ENCODE data around the gene RBBP8NL. TPM values are rescaled to one million over a fixed set of nuclear protein-coding genes. Genes with fewer than 3 reads are reported as not detected.

Gene RBBP8NL
- total and polyA plus RNA-seq, 4 donors, result under 0.01 to 0.14 TPM; not detected in 2

DNA sequence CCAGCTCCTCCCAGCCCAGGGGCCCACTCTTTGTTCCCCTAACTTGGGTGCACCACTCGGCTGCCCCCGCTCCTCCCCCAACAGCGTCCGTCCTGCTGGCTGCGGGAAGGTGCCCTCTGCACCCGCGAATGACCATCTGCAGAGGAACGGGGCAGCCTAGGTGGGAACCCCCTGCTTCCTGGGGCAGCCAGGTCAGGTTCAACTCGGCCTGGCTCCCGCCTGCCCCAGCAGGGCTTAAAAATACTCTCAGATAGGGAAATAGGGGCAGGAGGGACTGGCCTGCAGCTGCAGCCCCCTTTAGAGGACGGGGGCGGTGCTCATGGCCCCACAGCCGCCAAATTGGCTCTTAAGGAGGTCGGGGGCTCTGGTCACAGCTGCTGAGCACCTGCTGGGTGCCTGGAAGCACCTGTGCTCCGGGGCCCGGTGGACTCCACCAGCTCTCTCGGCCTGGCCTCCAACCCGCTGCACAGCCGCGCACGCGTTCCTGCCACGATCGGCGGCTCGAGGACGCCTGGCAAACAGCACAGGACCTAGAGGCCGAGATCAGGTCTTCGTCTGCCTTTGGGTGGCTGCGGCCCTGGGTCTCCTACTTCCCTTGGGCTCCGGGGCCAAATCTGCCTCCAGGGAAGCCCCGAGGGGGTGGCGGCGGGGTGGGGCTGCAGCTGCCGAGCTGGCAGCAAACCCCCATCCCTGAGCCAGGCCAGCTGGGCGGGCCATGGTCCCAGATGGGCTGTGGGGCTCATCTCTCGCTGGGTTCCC is 59.5 kb downstream of the RBBP8NL start:
- Histone ChIP-seq H3K36me3 (ENCODE audit: control insufficient read depth in 4 of 4, insufficient read depth in 3 of 4, low read depth in 1 of 4, low read length in 3 of 4) (no peaks in the 10 kb centered on the region), H3K9me3 (ENCODE audit: control insufficient read depth in 4 of 4, low read length in 3 of 4) (no peaks in the 10 kb centered on the region), H3K9ac (ENCODE audit: low read depth in 1 of 2, low read length in 2 of 2) (no peak overlapping the region), H3K4me1 (ENCODE audit: control insufficient read depth in 4 of 4, insufficient read depth in 4 of 4, low read length in 3 of 4) (peaks cover 45 to 81% (median 59%) of the 10 kb centered on the region in 4 donors), H3K27ac (ENCODE audit: low read depth in 1 of 2, low read length in 2 of 2) (peak overlapping the region; percentile 53 to 62), H3K27me3 (ENCODE audit: control insufficient read depth in 4 of 4, insufficient read depth in 4 of 4, low read length in 3 of 4) (no peaks in the 10 kb centered on the region), H3K4me3 (ENCODE audit: low read depth in 1 of 3, low read length in 3 of 3) (peak overlapping the region in 2 of 3 donors; percentile 6 to 79)
- WGBS, result 5% methylated on average over 37 of the region's 37 CpGs
- no peak for DNase-seq (ENCODE audit: low spot score)
- TF ChIP-seq RXRA (IDR thresholded peaks at IDR 0.05) (no peak), NR2F2 (IDR thresholded peaks at IDR 0.05) (no peak), TAF1 (conservative IDR thresholded peaks at IDR 0.05) (no peak), JUND (IDR thresholded peaks at IDR 0.05) (no peak)
- TF ChIP-seq, protein P1, sequence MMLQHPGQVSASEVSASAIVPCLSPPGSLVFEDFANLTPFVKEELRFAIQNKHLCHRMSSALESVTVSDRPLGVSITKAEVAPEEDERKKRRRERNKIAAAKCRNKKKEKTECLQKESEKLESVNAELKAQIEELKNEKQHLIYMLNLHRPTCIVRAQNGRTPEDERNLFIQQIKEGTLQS (IDR thresholded peaks at IDR 0.05), result no peak
- TF ChIP-seq, protein P2, sequence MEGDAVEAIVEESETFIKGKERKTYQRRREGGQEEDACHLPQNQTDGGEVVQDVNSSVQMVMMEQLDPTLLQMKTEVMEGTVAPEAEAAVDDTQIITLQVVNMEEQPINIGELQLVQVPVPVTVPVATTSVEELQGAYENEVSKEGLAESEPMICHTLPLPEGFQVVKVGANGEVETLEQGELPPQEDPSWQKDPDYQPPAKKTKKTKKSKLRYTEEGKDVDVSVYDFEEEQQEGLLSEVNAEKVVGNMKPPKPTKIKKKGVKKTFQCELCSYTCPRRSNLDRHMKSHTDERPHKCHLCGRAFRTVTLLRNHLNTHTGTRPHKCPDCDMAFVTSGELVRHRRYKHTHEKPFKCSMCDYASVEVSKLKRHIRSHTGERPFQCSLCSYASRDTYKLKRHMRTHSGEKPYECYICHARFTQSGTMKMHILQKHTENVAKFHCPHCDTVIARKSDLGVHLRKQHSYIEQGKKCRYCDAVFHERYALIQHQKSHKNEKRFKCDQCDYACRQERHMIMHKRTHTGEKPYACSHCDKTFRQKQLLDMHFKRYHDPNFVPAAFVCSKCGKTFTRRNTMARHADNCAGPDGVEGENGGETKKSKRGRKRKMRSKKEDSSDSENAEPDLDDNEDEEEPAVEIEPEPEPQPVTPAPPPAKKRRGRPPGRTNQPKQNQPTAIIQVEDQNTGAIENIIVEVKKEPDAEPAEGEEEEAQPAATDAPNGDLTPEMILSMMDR (IDR thresholded peaks at IDR 0.05; ENCODE audit: low read depth, low read length, missing input control), result no peak
- TF ChIP-seq, protein P3, sequence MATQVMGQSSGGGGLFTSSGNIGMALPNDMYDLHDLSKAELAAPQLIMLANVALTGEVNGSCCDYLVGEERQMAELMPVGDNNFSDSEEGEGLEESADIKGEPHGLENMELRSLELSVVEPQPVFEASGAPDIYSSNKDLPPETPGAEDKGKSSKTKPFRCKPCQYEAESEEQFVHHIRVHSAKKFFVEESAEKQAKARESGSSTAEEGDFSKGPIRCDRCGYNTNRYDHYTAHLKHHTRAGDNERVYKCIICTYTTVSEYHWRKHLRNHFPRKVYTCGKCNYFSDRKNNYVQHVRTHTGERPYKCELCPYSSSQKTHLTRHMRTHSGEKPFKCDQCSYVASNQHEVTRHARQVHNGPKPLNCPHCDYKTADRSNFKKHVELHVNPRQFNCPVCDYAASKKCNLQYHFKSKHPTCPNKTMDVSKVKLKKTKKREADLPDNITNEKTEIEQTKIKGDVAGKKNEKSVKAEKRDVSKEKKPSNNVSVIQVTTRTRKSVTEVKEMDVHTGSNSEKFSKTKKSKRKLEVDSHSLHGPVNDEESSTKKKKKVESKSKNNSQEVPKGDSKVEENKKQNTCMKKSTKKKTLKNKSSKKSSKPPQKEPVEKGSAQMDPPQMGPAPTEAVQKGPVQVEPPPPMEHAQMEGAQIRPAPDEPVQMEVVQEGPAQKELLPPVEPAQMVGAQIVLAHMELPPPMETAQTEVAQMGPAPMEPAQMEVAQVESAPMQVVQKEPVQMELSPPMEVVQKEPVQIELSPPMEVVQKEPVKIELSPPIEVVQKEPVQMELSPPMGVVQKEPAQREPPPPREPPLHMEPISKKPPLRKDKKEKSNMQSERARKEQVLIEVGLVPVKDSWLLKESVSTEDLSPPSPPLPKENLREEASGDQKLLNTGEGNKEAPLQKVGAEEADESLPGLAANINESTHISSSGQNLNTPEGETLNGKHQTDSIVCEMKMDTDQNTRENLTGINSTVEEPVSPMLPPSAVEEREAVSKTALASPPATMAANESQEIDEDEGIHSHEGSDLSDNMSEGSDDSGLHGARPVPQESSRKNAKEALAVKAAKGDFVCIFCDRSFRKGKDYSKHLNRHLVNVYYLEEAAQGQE (IDR thresholded peaks at IDR 0.05), result no peak

DNA sequence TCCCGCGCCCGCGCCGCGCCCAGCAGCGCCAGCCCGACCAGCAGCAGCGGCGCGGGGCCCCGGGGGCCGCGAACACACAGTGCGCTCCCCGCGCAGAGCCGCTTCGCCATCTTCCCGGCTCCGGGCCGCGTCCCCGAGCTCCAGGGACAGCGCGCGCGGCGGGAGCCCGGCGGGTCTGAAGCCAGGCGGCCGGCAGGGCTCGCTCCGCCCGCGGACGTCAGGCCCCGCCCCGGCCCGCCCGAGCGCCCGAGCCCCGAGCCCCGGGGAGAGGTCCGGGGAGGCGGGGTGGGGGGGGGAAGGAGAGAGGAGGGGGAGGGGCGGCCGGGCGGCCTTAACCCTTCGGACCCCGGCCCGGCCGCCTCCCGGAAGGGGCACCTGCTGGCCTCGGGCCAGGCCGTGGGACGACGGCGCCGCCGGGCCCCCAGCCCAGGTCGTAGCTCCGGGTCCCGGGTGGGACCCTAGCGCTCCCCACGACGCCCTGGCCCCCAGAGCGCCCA is 60.2 kb downstream of the RBBP8NL start, which contains the start of gene LAMA5:
Gene LAMA5 (minus strand): TSS at position 177 of the 497 bp plus-strand sequence. CDS start 67 bp downstream, at position 110.
- H3K27ac ChIP-seq (ENCODE audit: low read depth in 1 of 2, low read length in 2 of 2), result peak within 1 kb of the TSS; percentile 53 to 76
- 1% methylated on average over 67 of the region's 70 CpGs for WGBS
- H3K9me3 ChIP-seq (ENCODE audit: control insufficient read depth in 4 of 4, low read length in 3 of 4), result no peaks in the 10 kb centered on the region
- H3K4me3 ChIP-seq (ENCODE audit: low read depth in 1 of 3, low read length in 3 of 3), result peak within 1 kb of the TSS; percentile 32 to 79 (median 58)
- no peaks in the 10 kb centered on the region for H3K27me3 ChIP-seq (ENCODE audit: control insufficient read depth in 4 of 4, insufficient read depth in 4 of 4, low read length in 3 of 4)
- H3K9ac ChIP-seq (ENCODE audit: low read depth in 1 of 2, low read length in 2 of 2), result peak within 1 kb of the TSS in 1 of 2 donors; percentile 14
- H3K4me1 ChIP-seq (ENCODE audit: control insufficient read depth in 4 of 4, insufficient read depth in 4 of 4, low read length in 3 of 4), result peaks cover 46 to 87% (median 65%) of the 10 kb centered on the region in 4 donors
- peak; percentile 61 for DNase-seq (ENCODE audit: low spot score)
- no peaks in the 10 kb centered on the region for H3K36me3 ChIP-seq (ENCODE audit: control insufficient read depth in 4 of 4, insufficient read depth in 3 of 4, low read depth in 1 of 4, low read length in 3 of 4)
- TF ChIP-seq YY1 (IDR thresholded peaks at IDR 0.05) (no peak), EGR1 (IDR thresholded peaks at IDR 0.05; ENCODE audit: low read depth in 2 of 2) (no peak), RXRA (IDR thresholded peaks at IDR 0.05) (no peak), HNF4A (conservative IDR thresholded peaks at IDR 0.05) (no peak), SP1 (IDR thresholded peaks at IDR 0.05) (no peak), RAD21 (IDR thresholded peaks at IDR 0.05) (no peak), GABPA (IDR thresholded peaks at IDR 0.05 in 1 of 2, conservative IDR thresholded peaks at IDR 0.05 in 1 of 2) (no peak), JUND (IDR thresholded peaks at IDR 0.05) (no peak), NR2F2 (IDR thresholded peaks at IDR 0.05) (no peak), HNF4G (IDR thresholded peaks at IDR 0.05) (no peak)
- TF ChIP-seq, protein P2 (IDR thresholded peaks at IDR 0.05; ENCODE audit: low read depth, low read length, missing input control), result no peak
- TF ChIP-seq, protein P4, sequence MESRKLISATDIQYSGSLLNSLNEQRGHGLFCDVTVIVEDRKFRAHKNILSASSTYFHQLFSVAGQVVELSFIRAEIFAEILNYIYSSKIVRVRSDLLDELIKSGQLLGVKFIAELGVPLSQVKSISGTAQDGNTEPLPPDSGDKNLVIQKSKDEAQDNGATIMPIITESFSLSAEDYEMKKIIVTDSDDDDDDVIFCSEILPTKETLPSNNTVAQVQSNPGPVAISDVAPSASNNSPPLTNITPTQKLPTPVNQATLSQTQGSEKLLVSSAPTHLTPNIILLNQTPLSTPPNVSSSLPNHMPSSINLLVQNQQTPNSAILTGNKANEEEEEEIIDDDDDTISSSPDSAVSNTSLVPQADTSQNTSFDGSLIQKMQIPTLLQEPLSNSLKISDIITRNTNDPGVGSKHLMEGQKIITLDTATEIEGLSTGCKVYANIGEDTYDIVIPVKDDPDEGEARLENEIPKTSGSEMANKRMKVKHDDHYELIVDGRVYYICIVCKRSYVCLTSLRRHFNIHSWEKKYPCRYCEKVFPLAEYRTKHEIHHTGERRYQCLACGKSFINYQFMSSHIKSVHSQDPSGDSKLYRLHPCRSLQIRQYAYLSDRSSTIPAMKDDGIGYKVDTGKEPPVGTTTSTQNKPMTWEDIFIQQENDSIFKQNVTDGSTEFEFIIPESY (IDR thresholded peaks at IDR 0.05), result no peak
- TF ChIP-seq, protein P5, sequence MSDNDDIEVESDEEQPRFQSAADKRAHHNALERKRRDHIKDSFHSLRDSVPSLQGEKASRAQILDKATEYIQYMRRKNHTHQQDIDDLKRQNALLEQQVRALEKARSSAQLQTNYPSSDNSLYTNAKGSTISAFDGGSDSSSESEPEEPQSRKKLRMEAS (IDR thresholded peaks at IDR 0.05), result no peak
- TF ChIP-seq, protein P3 (IDR thresholded peaks at IDR 0.05), result no peak
